HG03432 (cell line): Measurements from ENCODE around the gene FARS2.

Experiments
- ATAC-seq: cut with Tn5 transposase; IDR thresholded peaks from one replicate; pipeline ENCODE4 v1.9.1; 2021; ENCODE audit warnings: mild to moderate bottlenecking, moderate library complexity; ENCODE audit not compliant: unreplicated experiment

FARS2 gene

GRCh38 chr6:5248302-5249098 lies 12.8 kb upstream of the FARS2 start:
- ATAC-seq: no peak

GRCh38 chr6:5249451-5250122 lies 11.7 kb upstream of the FARS2 start:
- ATAC-seq: no peak

- ATAC-seq: no peak
Observed at GRCh38 chr6:5250451-5250850, 10.9 kb upstream of the FARS2 start.

GRCh38 chr6:5250911-5251310 lies 10.4 kb upstream of the FARS2 start:
- no peak for ATAC-seq

- ATAC-seq: no peak
Observed at GRCh38 chr6:5256952-5257351, 4.4 kb upstream of the FARS2 start.

GRCh38 chr6:5257400-5257799 lies 3.9 kb upstream of the FARS2 start:
- ATAC-seq: no peak

GRCh38 chr6:5259428-5259827 lies 1.9 kb upstream of the FARS2 start:
- ATAC-seq: no peak

- ATAC-seq: peak; percentile 73
Observed at GRCh38 chr6:5260111-5260620, 1.1 kb upstream of the FARS2 start.

- ATAC-seq: no peak
Observed at GRCh38 chr6:5261545-5262109, 314 bp downstream of the FARS2 start.

- ATAC-seq: no peak
Observed at GRCh38 chr6:5266423-5266822, 5.1 kb downstream of the FARS2 start.

GRCh38 chr6:5270093-5270680 lies 8.9 kb downstream of the FARS2 start:
- ATAC-seq: no peak

- ATAC-seq: no peak
Observed at GRCh38 chr6:5271926-5272325, 10.6 kb downstream of the FARS2 start.

- ATAC-seq: no peak
Observed at GRCh38 chr6:5274231-5274630, 12.9 kb downstream of the FARS2 start.

GRCh38 chr6:5275497-5275896 lies 14.2 kb downstream of the FARS2 start:
- no peak for ATAC-seq

- ATAC-seq: no peak
Observed at GRCh38 chr6:5276581-5276980, 15.3 kb downstream of the FARS2 start.

- no peak for ATAC-seq
Observed at GRCh38 chr6:5277589-5277988, 16.3 kb downstream of the FARS2 start.

GRCh38 chr6:5278047-5278446 lies 16.7 kb downstream of the FARS2 start:
- peak; percentile 83 for ATAC-seq

- no peak for ATAC-seq
Observed at GRCh38 chr6:5278565-5279120, 17.3 kb downstream of the FARS2 start.

- no peak for ATAC-seq
Observed at GRCh38 chr6:5279891-5280338, 18.6 kb downstream of the FARS2 start.

GRCh38 chr6:5280920-5281319 lies 19.6 kb downstream of the FARS2 start:
- no peak for ATAC-seq

GRCh38 chr6:5282191-5282623 lies 20.9 kb downstream of the FARS2 start:
- ATAC-seq: no peak
